PFSK-1 (cell line): Measurements from ENCODE around the gene SMIM9.

Source experiments
- FOXP2 ChIP-seq: optimal IDR thresholded peaks from 2 replicates; pipeline ENCODE3; 2011; ENCODE audit warnings: borderline replicate concordance, control low read depth, inconsistent platforms; ENCODE audit not compliant: insufficient read depth; ENCODE audit errors: extremely low read length, extremely low read depth
- POLR2AphosphoS5 ChIP-seq: IDR thresholded peaks from 2 replicates; pipeline ENCODE4 v1.6.1; 2012; ENCODE audit warnings: low read depth, mild to moderate bottlenecking, control low read depth, low read length, moderate library complexity
- REST ChIP-seq, 2 experiments: IDR thresholded peaks; 2 replicates each; pipeline versions ENCODE4 v1.6.1 to v1.8.0; 2011 to 2012; ENCODE audit warnings: low read depth in 2 of 2, low read length in 2 of 2, control low read depth in 1 of 2, inconsistent platforms in 1 of 2, mild to moderate bottlenecking in 1 of 2, moderate library complexity in 1 of 2; ENCODE audit not compliant: insufficient read depth in 1 of 2
- SIN3A ChIP-seq: IDR thresholded peaks from 2 replicates; pipeline ENCODE4 v1.6.1; 2012; ENCODE audit warnings: mild to moderate bottlenecking, low read length, moderate library complexity, borderline replicate concordance; ENCODE audit not compliant: insufficient read depth
- TAF1 ChIP-seq: IDR thresholded peaks from 2 replicates; pipeline ENCODE4 v1.6.1; 2012; ENCODE audit warnings: low read length, control low read depth, borderline replicate concordance; ENCODE audit not compliant: insufficient read depth

Gene SMIM9

GRCh38 chrX:154818916-154819770, 15.3 kb downstream of the SMIM9 start:
- TF ChIP-seq FOXP2, result no peak
- no peak for TF ChIP-seq REST (IDR thresholded peaks at IDR 0.05; ENCODE audit: insufficient read depth in 1 of 2, low read depth in 2 of 2, low read length in 2 of 2)
- no peak for TF ChIP-seq TAF1
- TF ChIP-seq POLR2AphosphoS5, result no peak
- no peak for TF ChIP-seq SIN3A

- TF ChIP-seq SIN3A (no peak), TAF1 (no peak), FOXP2 (no peak), POLR2AphosphoS5 (no peak), REST (IDR thresholded peaks at IDR 0.05; ENCODE audit: insufficient read depth in 1 of 2, low read depth in 2 of 2, low read length in 2 of 2) (no peak)
These were observed 19.1 kb downstream of the SMIM9 start for GRCh38 chrX:154815274-154815818.

GRCh38 chrX:154813801-154814200, 20.7 kb downstream of the SMIM9 start:
- no peak for TF ChIP-seq REST (IDR thresholded peaks at IDR 0.05; ENCODE audit: insufficient read depth in 1 of 2, low read depth in 2 of 2, low read length in 2 of 2)
- TF ChIP-seq FOXP2, result no peak
- TF ChIP-seq SIN3A, result no peak
- no peak for TF ChIP-seq TAF1
- TF ChIP-seq POLR2AphosphoS5, result no peak

GRCh38 chrX:154812341-154813101, 21.9 kb downstream of the SMIM9 start:
- no peak for TF ChIP-seq SIN3A
- TF ChIP-seq POLR2AphosphoS5, result no peak
- no peak for TF ChIP-seq REST (IDR thresholded peaks at IDR 0.05; ENCODE audit: insufficient read depth in 1 of 2, low read depth in 2 of 2, low read length in 2 of 2)
- TF ChIP-seq FOXP2, result no peak
- no peak for TF ChIP-seq TAF1
